Stomach (tissue), 4 donors: ENCODE results near the gene PCDHGC4.

ENCODE experiments used
- CTCF ChIP-seq, 7 experiments: fragments of 450-650 bp in 4 of 7; fragments of 200-600 bp in 3 of 7; sonication (generic) in 3 of 7; IDR thresholded peaks; one replicate each; pipeline ENCODE4 v1.5.1; 2016 to 2019; ENCODE audit warnings: antibody characterized with exemption in 7 of 7, control low read depth in 2 of 7, mild to moderate bottlenecking in 1 of 7
- EP300 ChIP-seq: sonication (generic); formaldehyde crosslinking; IDR thresholded peaks from one replicate; pipeline ENCODE4 v1.6.1; 2017; ENCODE audit warnings: antibody characterized with exemption
- POLR2A ChIP-seq, 4 donors: fragments of 450-650 bp; IDR thresholded peaks; one replicate each; pipeline ENCODE4 v1.6.1; 2016; ENCODE audit warnings: antibody characterized with exemption in 4 of 4, control low read depth in 2 of 4, mild to moderate bottlenecking in 1 of 4, moderate library complexity in 1 of 4
- POLR2AphosphoS5 ChIP-seq, 3 donors: sonication (generic); formaldehyde crosslinking; IDR thresholded peaks; one replicate each; pipeline ENCODE4 v1.6.1; 2016; ENCODE audit warnings: antibody characterized with exemption in 3 of 3

- TF ChIP-seq POLR2A (IDR thresholded peaks at IDR 0.05) (no peak), CTCF (IDR thresholded peaks at IDR 0.05) (no peak), POLR2AphosphoS5 (IDR thresholded peaks at IDR 0.05) (no peak), EP300 (no peak)
Observed at GRCh38 chr5:141477044-141477575, 7.7 kb upstream of the PCDHGC4 start.
